ENCODE data around the gene TTC13.

The TTC13 gene

DNA sequence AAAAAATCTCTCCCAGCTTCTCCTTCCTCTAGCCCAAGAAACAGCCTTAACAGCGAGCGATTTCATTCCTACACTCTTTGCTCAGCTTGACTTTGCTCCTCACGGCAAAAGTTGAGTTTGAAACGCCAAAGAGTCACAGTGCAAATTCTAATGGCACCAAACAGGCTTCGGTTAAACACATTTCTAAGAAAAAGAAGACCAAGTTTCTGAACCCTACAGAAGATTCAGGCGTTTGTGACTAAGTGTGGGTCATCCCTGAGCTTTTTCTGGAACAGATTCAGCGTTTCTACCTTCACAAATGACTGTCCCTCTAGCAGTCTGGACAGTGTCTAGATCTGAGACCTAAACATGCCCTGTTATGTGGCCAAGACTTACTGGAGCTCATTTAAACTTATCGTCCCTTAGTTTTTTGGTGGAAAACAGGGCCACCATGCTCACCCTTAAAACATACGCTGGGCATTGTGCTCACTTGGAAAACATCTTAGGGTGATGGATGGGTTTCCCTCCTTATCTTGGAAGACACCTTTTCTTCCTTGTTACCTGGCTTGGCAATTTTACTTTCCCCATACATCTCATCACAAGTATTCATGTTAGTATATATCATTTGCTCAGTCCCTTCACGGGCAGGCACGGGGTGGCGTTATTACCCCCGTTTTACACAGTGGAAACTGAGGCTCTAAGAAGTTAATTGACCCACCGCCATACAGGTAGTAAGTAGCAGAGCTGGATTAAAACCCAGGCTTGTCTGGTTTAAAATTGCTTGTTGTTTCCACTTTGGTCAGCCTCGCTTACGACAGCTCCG is 111.4 kb downstream of the TTC13 start:
- no peak for DNase-seq

DNA sequence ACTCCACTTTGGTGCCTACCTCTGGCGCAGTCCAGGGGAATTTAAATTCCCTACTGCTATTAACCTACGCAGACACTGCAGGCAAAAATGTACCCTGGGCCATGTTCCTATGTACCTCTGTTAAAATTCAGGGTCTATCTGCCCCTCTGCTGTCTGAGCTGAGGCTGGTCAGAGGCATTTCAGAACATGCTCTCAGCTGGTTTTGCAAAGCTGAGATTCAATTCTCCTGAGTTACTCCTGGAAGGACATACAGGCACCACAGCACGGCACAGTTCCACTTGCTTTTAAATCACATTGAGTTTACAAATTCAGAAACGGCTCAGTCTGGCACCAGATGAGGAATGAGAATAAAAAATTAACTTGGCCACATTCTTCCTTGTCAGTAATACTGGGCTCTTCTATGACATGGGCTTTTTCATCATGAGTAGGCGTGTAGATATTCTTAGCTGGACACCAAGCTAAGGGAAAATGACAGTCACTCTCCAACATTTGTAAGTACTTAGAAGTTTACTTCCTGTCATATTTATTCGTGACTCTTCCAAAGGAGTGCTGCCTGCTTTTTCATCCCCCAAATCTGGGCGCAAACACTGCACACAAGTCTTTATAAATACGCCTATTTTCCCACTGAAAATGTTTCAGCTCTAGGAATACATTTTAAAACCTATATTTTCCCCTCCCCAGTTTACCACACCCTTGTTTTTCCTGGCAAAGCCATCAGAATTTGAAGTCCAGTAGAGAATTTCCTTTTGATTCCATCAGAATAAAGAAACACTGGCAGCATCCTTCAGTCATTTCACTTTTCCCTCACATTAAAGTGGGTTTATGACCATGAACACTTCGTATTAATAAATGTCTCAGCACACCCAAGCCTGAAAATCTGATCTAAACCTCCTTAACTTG is 112.2 kb downstream of the TTC13 start:
- DNase-seq = no peak

DNA sequence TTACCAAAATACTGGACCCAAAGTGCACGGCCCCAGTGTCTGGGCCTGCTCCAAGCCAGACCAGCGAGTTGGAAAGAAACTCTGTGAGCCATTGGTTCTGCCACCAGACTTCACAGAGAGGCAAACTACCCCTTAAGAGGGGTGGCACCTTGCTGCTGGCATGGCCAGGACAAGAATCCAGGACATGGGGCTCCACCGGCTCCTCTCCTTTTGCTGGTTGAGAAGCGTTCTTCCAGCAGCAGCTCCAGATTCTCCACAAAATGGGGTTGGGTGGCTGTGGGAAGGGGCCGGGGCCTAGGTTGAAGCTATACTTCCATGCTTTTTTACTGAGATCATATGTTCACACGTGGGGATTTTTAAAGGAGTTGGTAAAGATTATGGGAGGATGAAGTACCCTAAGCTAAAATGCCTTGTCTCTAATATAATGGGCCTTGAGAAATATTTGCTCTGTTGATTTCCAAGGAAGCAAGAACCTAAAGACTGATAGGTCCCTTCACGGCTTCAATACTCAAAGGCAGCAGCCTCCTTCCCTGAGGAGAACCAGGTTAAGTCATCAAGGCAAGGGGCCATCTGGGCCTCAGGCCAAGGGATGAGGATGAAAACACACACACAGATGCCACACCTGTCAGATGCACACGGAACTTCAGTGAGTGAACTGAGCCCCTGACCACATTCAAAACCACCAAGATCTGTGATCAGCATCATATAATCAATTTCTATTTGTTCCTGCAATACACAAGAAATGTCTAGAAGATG is 113.4 kb downstream of the TTC13 start:
- no peak for DNase-seq

- DNase-seq = no peak
These were observed 114.2 kb downstream of the TTC13 start for GRCh38 chr1:230864441-230864840.

DNA sequence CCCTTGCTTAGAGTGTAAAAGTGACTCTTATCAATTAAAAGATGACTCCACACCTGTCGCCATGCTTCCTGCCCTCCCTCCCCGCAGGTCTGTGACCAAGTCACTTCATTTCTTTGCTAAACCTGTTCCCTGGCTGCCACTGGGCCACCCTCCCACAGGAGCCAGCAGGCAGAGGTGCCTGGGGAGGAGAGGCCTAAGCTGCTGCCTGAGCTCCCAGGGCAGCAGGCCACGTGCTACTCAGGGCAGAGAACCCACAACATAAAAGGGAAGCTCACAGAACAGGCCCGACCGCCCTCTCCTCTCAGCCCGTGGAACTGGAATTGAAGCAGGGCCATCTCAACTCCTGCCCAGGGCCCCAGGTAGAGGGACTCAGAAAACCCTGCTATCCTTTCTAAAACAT is 115.2 kb downstream of the TTC13 start:
- DNase-seq = no peak

GRCh38 chr1:230861970-230862595 is 116.6 kb downstream of the TTC13 start:
- DNase-seq = no peak

DNA sequence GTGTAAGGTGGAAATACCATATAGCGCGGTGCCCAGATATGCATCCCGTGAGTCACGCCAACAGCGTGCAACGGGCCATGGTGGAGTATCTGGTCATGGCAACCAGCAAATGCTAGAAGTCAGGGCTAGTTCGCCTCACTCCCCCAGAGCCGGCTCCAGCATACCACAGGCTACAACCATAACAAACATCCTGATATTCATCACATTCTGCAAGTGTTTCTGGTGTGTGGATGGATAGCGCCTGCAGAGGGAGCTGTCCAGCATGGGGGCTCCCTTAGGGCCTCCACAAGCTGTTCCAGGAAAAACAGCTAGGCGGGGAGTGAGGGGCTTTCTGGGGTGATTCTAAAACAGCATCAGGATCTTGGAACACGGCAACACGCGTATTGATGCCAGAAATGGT is 117.2 kb downstream of the TTC13 start:
- DNase-seq = no peak

DNA sequence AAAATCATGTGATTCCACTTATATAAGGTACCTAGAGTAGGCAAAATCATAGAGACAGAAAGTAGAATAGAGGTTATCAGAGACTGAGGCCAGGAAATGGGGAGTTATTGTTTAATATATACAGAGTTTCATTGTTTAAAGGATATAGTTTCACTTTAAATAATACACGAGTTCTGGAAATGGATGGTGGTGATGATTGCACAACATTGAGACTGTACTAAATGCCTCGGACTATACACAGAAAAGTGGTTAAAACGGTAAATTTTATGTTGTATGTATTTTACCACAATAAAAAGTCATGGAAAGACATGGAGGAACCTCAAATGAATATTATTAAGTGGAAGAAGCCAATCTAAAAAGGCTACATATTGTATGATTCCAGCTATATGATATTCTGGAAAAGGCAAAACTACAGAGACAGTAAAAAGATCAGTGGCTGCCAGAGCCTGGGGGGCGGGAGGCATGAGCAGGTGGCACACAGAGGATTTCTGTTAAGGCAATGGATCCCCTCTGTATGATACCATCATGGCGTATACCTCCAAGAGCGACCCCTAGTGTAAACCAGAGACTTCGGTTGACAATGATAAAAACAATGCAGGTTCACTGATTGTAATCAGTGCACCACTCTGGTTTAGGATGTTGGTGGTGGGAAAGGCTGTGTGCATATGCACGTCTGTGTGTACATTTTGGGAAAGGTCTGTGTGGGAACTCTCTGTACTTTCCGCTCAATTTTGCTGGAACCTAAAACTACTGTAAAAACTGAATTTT is 117.9 kb downstream of the TTC13 start:
- no peak for DNase-seq

- no peak for DNase-seq
These were observed 119.5 kb downstream of the TTC13 start for GRCh38 chr1:230858918-230859729.

GRCh38 chr1:230858236-230858820 is 120.3 kb downstream of the TTC13 start:
- DNase-seq = no peak

DNA sequence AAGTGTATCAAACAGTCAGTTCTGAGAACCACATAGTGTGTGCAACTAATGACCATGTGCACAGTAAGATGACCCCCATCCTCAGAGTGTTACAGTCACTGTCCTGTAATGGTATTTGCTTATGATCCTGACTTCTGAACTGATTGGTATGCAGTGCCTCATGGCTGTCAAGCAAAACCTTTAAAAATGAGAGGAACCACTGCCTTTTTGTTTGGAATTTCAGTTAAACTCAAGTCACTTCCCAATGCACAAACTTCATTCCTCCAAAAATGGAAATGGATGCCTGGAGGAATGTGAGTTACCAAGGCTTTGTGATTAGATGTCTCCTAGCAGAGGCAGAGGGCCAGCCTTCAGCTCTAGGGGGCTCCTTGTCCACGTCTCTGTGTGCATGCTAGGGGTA is 120.8 kb downstream of the TTC13 start:
- DNase-seq = no peak

- DNase-seq = no peak
These were observed 121.6 kb downstream of the TTC13 start for GRCh38 chr1:230857077-230857476.
